ENCODE data around the gene SCGB3A1.

Gene SCGB3A1

GRCh38 chr5:180591311-180591887 lies at the start of gene SCGB3A1:
Gene SCGB3A1 (minus strand): TSS chr5:180591499. CDS start chr5:180591462, 37 bp downstream.
- DNase-seq (ENCODE audit: low read depth in 2 of 2): no peak

- no peak for DNase-seq (ENCODE audit: low read depth in 2 of 2)
These were observed 49.2 kb upstream of the SCGB3A1 start for GRCh38 chr5:180640611-180640860.

- no peak for DNase-seq (ENCODE audit: low read depth in 2 of 2)
These were observed 48.7 kb upstream of the SCGB3A1 start for GRCh38 chr5:180639741-180640610.

- no peak for DNase-seq (ENCODE audit: low read depth in 2 of 2)
These were observed 48.0 kb upstream of the SCGB3A1 start for GRCh38 chr5:180639287-180639686.

- no peak for DNase-seq (ENCODE audit: low read depth in 2 of 2)
These were observed 46.8 kb upstream of the SCGB3A1 start for GRCh38 chr5:180637962-180638680.

GRCh38 chr5:180636403-180637075 lies 45.2 kb upstream of the SCGB3A1 start:
- no peak for DNase-seq (ENCODE audit: low read depth in 2 of 2)

GRCh38 chr5:180636016-180636402 lies 44.7 kb upstream of the SCGB3A1 start:
- no peak for DNase-seq (ENCODE audit: low read depth in 2 of 2)

GRCh38 chr5:180633283-180634177 lies 42.2 kb upstream of the SCGB3A1 start:
- no peak for DNase-seq (ENCODE audit: low read depth in 2 of 2)

GRCh38 chr5:180632768-180633167 lies 41.5 kb upstream of the SCGB3A1 start:
- no peak for DNase-seq (ENCODE audit: low read depth in 2 of 2)

GRCh38 chr5:180631549-180632383 lies 40.5 kb upstream of the SCGB3A1 start:
- no peak for DNase-seq (ENCODE audit: low read depth in 2 of 2)

GRCh38 chr5:180630426-180630825 lies 39.1 kb upstream of the SCGB3A1 start:
- no peak for DNase-seq (ENCODE audit: low read depth in 2 of 2)

- DNase-seq (ENCODE audit: low read depth in 2 of 2): no peak
These were observed 38.6 kb upstream of the SCGB3A1 start for GRCh38 chr5:180629831-180630382.

- DNase-seq (ENCODE audit: low read depth in 2 of 2): no peak
These were observed 37.8 kb upstream of the SCGB3A1 start for GRCh38 chr5:180628827-180629750.

- no peak for DNase-seq (ENCODE audit: low read depth in 2 of 2)
These were observed 36.9 kb upstream of the SCGB3A1 start for GRCh38 chr5:180628211-180628610.

GRCh38 chr5:180627386-180628120 lies 36.3 kb upstream of the SCGB3A1 start:
- no peak for DNase-seq (ENCODE audit: low read depth in 2 of 2)

GRCh38 chr5:180626661-180627385 lies 35.5 kb upstream of the SCGB3A1 start:
- no peak for DNase-seq (ENCODE audit: low read depth in 2 of 2)

- no peak for DNase-seq (ENCODE audit: low read depth in 2 of 2)
These were observed 34.7 kb upstream of the SCGB3A1 start for GRCh38 chr5:180625791-180626660.

All from stimulated activated CD4-positive, alpha-beta T cell treated with anti-CD3 and anti-CD28 coated beads, Interleukin-1b, Interleukin-23, amount 100 ng/mL, for 4 hours (primary cell).